ENCODE results near the gene ACVRL1. TPM values are rescaled to one million over a fixed set of nuclear protein-coding genes. Genes with fewer than 3 reads are reported as not detected.

The ACVRL1 gene
- total and polyA plus RNA-seq, 7 donors: 10.8 to 40.8 (median 24.1) TPM

DNA sequence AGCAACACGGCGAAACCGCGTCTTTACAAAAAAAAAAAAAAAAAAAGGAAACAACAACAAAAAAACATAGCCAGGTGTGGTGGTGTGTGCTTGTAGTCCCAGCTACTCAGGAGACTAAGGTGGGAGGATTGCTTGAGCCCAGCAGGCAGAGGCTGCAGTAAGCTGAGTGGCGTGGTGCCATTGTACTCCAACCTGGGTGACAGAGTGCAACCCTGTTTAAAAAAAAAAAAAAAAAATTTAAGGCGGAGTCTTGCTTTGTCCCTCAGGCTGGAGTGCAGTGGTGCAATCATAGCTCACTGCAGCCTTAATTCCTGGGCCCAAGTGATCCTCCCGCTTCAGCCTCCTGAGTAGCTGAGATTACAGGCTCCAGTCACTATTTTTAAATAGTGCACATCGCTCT, 40.5 kb upstream of the ACVRL1 start:
- Histone ChIP-seq H3K4me3 (no peak overlapping the region), H3K9me3 (no peaks in the 10 kb centered on the region), H3K36me3 (ENCODE audit: insufficient read depth in 1 of 2, low read depth in 1 of 2) (no peaks in the 10 kb centered on the region), H3K27me3 (ENCODE audit: insufficient read depth in 3 of 3, low read length in 2 of 3) (peaks cover 0 to 62% (median 6%) of the 10 kb centered on the region in 3 donors), H3K4me1 (peaks cover 11% of the 10 kb centered on the region), H3K27ac (no peak overlapping the region)
- intact Hi-C loops (cut with DNase I): no loop called here
- 88 to 96% (median 96%) methylated on average over 8 of the region's 8 CpGs for WGBS, 3 donors
- TF ChIP-seq, protein P1, sequence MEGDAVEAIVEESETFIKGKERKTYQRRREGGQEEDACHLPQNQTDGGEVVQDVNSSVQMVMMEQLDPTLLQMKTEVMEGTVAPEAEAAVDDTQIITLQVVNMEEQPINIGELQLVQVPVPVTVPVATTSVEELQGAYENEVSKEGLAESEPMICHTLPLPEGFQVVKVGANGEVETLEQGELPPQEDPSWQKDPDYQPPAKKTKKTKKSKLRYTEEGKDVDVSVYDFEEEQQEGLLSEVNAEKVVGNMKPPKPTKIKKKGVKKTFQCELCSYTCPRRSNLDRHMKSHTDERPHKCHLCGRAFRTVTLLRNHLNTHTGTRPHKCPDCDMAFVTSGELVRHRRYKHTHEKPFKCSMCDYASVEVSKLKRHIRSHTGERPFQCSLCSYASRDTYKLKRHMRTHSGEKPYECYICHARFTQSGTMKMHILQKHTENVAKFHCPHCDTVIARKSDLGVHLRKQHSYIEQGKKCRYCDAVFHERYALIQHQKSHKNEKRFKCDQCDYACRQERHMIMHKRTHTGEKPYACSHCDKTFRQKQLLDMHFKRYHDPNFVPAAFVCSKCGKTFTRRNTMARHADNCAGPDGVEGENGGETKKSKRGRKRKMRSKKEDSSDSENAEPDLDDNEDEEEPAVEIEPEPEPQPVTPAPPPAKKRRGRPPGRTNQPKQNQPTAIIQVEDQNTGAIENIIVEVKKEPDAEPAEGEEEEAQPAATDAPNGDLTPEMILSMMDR (IDR thresholded peaks at IDR 0.05): no peak
- DNase-seq (peak in 1 of 2 donors; percentile 13), ATAC-seq (no peak)

DNA sequence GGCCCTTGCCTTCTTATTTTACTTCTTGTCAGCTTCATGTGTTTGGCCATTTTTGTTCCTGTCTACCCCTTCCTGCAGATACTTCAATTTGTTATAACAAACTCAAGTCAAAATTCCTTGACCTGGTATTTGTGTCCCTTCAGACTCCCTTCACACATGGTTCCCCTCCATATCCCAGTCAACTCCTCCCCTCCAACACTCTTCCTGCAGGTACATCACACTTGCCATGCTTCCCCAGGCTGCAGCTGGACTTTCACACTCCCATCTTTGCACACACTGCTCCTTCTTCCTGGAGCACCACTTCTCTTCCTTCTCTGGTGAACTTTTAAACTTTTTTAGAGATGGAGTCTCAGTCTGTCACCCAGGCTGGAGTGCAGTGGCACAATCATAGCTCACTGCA, 39.9 kb upstream of the ACVRL1 start:
- TF ChIP-seq, protein P1 (IDR thresholded peaks at IDR 0.05): no peak

DNA sequence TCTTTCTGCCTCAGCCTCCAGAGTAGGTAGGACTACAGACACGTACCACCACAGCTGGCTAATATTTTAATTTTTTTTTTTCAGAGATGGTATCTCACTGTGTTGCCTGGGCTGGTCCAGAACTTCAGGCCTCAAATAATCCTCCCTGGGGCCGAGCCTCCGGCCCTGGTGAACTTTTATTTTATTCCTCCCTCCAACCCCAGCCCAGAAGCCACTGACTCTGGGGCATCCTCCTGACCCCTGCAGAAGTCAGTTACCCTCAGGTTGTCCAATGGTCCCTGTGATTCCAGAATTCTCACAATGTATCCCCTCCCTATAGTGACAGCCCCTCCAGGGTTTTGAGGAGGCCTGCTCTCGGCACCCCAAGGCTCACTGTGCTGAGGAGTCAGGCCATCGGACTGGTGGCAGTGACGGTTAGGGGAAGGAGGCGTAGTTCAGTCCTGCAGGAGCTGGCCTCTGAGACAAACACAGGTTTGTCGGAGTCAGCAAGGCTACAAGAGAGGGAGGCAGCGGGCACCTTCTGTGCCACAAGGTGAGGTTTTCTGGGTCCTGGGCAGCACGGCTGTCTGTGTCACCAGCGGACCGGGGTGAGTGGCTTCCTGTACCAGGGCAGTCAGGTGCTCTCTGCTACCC, 39.4 kb upstream of the ACVRL1 start:
- Histone ChIP-seq H3K27ac (no peak overlapping the region), H3K4me3 (no peak overlapping the region), H3K4me1 (peaks cover 11% of the 10 kb centered on the region), H3K36me3 (ENCODE audit: insufficient read depth in 1 of 2, low read depth in 1 of 2) (no peaks in the 10 kb centered on the region), H3K27me3 (ENCODE audit: insufficient read depth in 3 of 3, low read length in 2 of 3) (peaks cover 0 to 57% (median 6%) of the 10 kb centered on the region in 3 donors), H3K9me3 (no peaks in the 10 kb centered on the region)
- 96 to 99% (median 97%) methylated on average over 12 of the region's 12 CpGs for WGBS, 3 donors
- TF ChIP-seq, protein P1 (IDR thresholded peaks at IDR 0.05): no peak
- DNase-seq (peak in 1 of 2 donors; percentile 39), ATAC-seq (no peak)
- intact Hi-C loops (cut with DNase I): no loop called here

More for the DNA sequence above, 39.9 kb upstream of the ACVRL1 start:
- ATAC-seq: no peak
- H3K4me3 ChIP-seq: no peak overlapping the region
- intact Hi-C loops (cut with DNase I): no loop called here
- no peak overlapping the region for H3K27ac ChIP-seq
- H3K36me3 ChIP-seq (ENCODE audit: insufficient read depth in 1 of 2, low read depth in 1 of 2): no peaks in the 10 kb centered on the region
- H3K27me3 ChIP-seq (ENCODE audit: insufficient read depth in 3 of 3, low read length in 2 of 3): peaks cover 0 to 57% (median 6%) of the 10 kb centered on the region in 3 donors
- H3K9me3 ChIP-seq: no peaks in the 10 kb centered on the region
- peak in 1 of 2 donors; percentile 0 for DNase-seq
- H3K4me1 ChIP-seq: peaks cover 11% of the 10 kb centered on the region

DNA sequence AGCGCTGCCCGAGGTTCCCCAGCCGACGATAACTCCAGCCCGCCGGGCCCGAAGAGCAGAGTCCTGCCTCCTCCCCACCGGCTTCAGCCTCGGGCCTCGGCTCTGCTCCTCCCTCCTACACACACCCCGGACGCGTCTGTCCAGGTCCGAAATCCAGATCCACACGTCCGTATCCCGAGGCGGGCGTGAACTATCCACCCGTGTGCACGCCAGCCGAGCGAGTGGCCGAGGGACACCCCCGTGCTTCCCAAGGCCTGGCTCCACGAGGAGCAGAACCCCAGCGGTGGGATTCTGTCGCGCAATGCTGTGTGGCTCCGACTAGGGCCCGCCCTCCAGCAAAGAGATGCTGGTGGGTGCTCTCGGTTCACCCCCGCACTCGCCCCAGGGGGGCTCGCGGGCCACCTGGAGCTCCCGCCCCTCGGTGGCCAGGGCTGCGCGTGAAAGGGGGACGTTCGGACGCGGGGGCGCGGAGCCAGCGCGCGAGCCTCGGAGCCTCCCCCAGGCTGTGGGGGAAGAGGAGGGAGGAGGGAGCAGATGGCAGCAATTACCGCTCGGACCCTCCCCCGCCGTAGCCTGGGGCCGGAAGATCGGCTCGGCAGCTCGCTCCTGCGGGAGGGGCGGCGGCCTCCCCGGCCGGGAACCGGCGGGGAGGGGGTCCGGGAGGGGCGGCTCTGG, 38.3 kb upstream of the ACVRL1 start:
- peak in 1 of 2 donors; percentile 53 for DNase-seq
- intact Hi-C loops (cut with DNase I): no loop called here
- no peak overlapping the region for H3K27ac ChIP-seq
- TF ChIP-seq, protein P1 (IDR thresholded peaks at IDR 0.05): no peak
- H3K4me1 ChIP-seq: peaks cover 7% of the 10 kb centered on the region
- ATAC-seq: peak in 3 of 4 donors; percentile 15 to 36 (median 31)
- H3K4me3 ChIP-seq: peak overlapping the region; percentile 58
- H3K9me3 ChIP-seq: no peaks in the 10 kb centered on the region
- no peaks in the 10 kb centered on the region for H3K36me3 ChIP-seq (ENCODE audit: insufficient read depth in 1 of 2, low read depth in 1 of 2)
- peaks cover 0 to 49% (median 5%) of the 10 kb centered on the region in 3 donors for H3K27me3 ChIP-seq (ENCODE audit: insufficient read depth in 3 of 3, low read length in 2 of 3)
- WGBS, 3 donors: 6 to 8% (median 7%) methylated on average over 43 to 67 of the region's 67 CpGs
